ENCODE measurements around the gene OR5M11.

OR5M11 gene

GRCh38 chr11:56495117-56495516 lies 47.9 kb downstream of the OR5M11 start:
- CTCF ChIA-PET, result no interaction called here
- no peak for DNase-seq (ENCODE audit: low spot score)
- POLR2A ChIA-PET (ENCODE audit: low non-redundant PET), result no interaction called here
- no peak for TF ChIP-seq CTCF (conservative IDR thresholded peaks at IDR 0.05; ENCODE audit: low read depth)
- H3K27ac ChIP-seq, result no peak overlapping the region
